ENCODE results near the gene MTCH1. TPM values are rescaled to one million over a fixed set of nuclear protein-coding genes. Genes with fewer than 3 reads are reported as not detected.

MTCH1 gene
- total RNA-seq, 1 donor from 2014 or later = 196 TPM

- no peak for DNase-seq (ENCODE audit: low read depth)
Observed at GRCh38 chr6:36926708-36927513, 59.1 kb downstream of the MTCH1 start.

GRCh38 chr6:36925809-36926208 is 60.2 kb downstream of the MTCH1 start:
- DNase-seq (ENCODE audit: low read depth) = no peak

- no peak for DNase-seq (ENCODE audit: low read depth)
Observed at GRCh38 chr6:36924778-36925374, 61.1 kb downstream of the MTCH1 start.

- DNase-seq (ENCODE audit: low read depth) = no peak
Observed at GRCh38 chr6:36924131-36924530, 61.9 kb downstream of the MTCH1 start.

- no peak for DNase-seq (ENCODE audit: low read depth)
Observed at GRCh38 chr6:36920546-36920945, 65.5 kb downstream of the MTCH1 start.

GRCh38 chr6:36920049-36920448 is 65.9 kb downstream of the MTCH1 start:
- DNase-seq (ENCODE audit: low read depth) = no peak

Other genes with a start within 250 kb of the MTCH1 start
- gene CPNE5, start 146.8 kb downstream of the MTCH1 start, total RNA-seq = 0.15 and 0.17 TPM in 2 replicates
- 29.6 and 50.5 TPM in 2 replicates for gene PPIL1, start 111.4 kb downstream of the MTCH1 start, total RNA-seq
- 41.5 and 48.2 TPM in 2 replicates for gene C6orf89, start 100.2 kb downstream of the MTCH1 start, total RNA-seq
- not detected in 2 replicates for gene PI16, start 31.5 kb downstream of the MTCH1 start, total RNA-seq
- 0.05 TPM in 1 of 2 replicates, not detected in the other for gene FGD2, start 19.5 kb upstream of the MTCH1 start, total RNA-seq
- gene PIM1, start 184.0 kb upstream of the MTCH1 start, total RNA-seq = 6.6 and 9.9 TPM in 2 replicates

Data from renal cortical epithelial cell (primary cell).